Activated CD4-positive, alpha-beta memory T cell treated with anti-CD3 and anti-CD28 coated beads for 36 hours (primary cell): ENCODE results near the gene CEACAM5. TPM values are rescaled to one million over a fixed set of nuclear protein-coding genes. Genes with fewer than 3 reads are reported as not detected.
"Not testable (repeated sequence)": the region's sequence is repeated elsewhere in the genome, so short reads cannot be mapped to it uniquely, and the experiment has no call there.

Experiments
- CTCF ChIA-PET: fragments of 350-600 bp; sonication (Branson Sonifier 250); formaldehyde crosslinking; loops from one replicate; lab custom pipeline; 2021; ENCODE audit warnings: antibody characterized with exemption, inconsistent platforms; lab: Charles Lee
- POLR2A ChIA-PET: fragments of 350-600 bp; sonication (Branson Sonifier 250); formaldehyde crosslinking; loops from one replicate; lab custom pipeline; 2021; ENCODE audit warnings: antibody characterized with exemption; lab: Charles Lee
- DNase-seq: peaks from one replicate; pipeline ENCODE4 v3.0.0-alpha.2; 2020
- H3K27ac Mint-ChIP-seq: one replicate; pipeline ENCODE4 v1.8.0; 2021; ENCODE audit warnings: mixed read lengths
- H3K27me3 Mint-ChIP-seq: one replicate; pipeline ENCODE4 v1.8.0; 2021; ENCODE audit warnings: mixed read lengths
- H3K36me3 Mint-ChIP-seq: one replicate; pipeline ENCODE4 v1.8.0; 2021; ENCODE audit warnings: mixed read lengths
- H3K4me1 Mint-ChIP-seq: one replicate; pipeline ENCODE4 v1.8.0; 2021; ENCODE audit warnings: low read depth, mixed read lengths
- H3K4me3 Mint-ChIP-seq: one replicate; pipeline ENCODE4 v1.8.0; 2021; ENCODE audit warnings: mild to moderate bottlenecking, mixed read lengths
- H3K9me3 Mint-ChIP-seq: one replicate; pipeline ENCODE4 v1.8.0; 2021; ENCODE audit warnings: mixed read lengths
- intact Hi-C: fragments of 100-400 bp; cut with micrococcal nuclease; formaldehyde crosslinking; loops from one replicate; pipeline ENCODE4 v1.15.1; 2023
- total RNA-seq, 2 experiments: library from RNA; stranded (reverse); gene quantifications; one replicate each; pipeline ENCODE4 v1.2.3, GENCODE V29; 2021

CEACAM5 gene
- total RNA-seq, 2 experiments from 2014 or later, result not detected

DNA sequence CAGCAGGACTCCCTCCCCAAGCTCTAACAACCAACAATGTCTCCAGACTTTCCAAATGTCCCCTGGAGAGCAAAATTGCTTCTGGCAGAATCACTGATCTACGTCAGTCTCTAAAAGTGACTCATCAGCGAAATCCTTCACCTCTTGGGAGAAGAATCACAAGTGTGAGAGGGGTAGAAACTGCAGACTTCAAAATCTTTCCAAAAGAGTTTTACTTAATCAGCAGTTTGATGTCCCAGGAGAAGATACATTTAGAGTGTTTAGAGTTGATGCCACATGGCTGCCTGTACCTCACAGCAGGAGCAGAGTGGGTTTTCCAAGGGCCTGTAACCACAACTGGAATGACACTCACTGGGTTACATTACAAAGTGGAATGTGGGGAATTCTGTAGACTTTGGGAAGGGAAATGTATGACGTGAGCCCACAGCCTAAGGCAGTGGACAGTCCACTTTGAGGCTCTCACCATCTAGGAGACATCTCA is 6.2 kb upstream of the CEACAM5 start:
- Mint-ChIP-seq H3K9me3 (no peaks in the 10 kb centered on the region), H3K27me3 (peaks cover 28% of the 10 kb centered on the region), H3K27ac (no peak overlapping the region), H3K4me1 (peaks cover 3% of the 10 kb centered on the region), H3K36me3 (no peaks in the 10 kb centered on the region), H3K4me3 (no peak overlapping the region)
- intact Hi-C loops, result no loop called here
- POLR2A ChIA-PET, result no interaction called here
- CTCF ChIA-PET, result interaction anchor here (0.8 to 2.6 kb wide), 4 partner anchors 10 to 83 kb away, joined by 3 to 10 read pairs (median 8); no protein-coding TSS in a partner anchor
- no peak for DNase-seq

DNA sequence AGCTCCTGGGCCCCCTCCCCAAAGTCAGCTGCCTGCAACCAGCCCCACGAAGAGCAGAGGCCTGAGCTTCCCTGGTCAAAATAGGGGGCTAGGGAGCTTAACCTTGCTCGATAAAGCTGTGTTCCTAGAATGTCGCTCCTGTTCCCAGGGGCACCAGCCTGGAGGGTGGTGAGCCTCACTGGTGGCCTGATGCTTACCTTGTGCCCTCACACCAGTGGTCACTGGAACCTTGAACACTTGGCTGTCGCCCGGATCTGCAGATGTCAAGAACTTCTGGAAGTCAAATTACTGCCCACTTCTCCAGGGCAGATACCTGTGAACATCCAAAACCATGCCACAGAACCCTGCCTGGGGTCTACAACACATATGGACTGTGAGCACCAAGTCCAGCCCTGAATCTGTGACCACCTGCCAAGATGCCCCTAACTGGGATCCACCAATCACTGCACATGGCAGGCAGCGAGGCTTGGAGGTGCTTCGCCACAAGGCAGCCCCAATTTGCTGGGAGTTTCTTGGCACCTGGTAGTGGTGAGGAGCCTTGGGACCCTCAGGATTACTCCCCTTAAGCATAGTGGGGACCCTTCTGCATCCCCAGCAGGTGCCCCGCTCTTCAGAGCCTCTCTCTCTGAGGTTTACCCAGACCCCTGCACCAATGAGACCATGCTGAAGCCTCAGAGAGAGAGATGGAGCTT is 4.7 kb upstream of the CEACAM5 start:
- Mint-ChIP-seq H3K4me3 (no peak overlapping the region), H3K27me3 (peaks cover 25% of the 10 kb centered on the region), H3K36me3 (no peaks in the 10 kb centered on the region), H3K9me3 (no peaks in the 10 kb centered on the region), H3K27ac (no peak overlapping the region), H3K4me1 (peaks cover 3% of the 10 kb centered on the region)
- ChIA-PET CTCF (interaction anchor here (1.4 kb wide), 1 partner anchor 62 kb away, joined by 4 read pairs; no protein-coding TSS in a partner anchor), POLR2A (no interaction called here)
- intact Hi-C loops, result no loop called here
- DNase-seq, result no peak

DNA sequence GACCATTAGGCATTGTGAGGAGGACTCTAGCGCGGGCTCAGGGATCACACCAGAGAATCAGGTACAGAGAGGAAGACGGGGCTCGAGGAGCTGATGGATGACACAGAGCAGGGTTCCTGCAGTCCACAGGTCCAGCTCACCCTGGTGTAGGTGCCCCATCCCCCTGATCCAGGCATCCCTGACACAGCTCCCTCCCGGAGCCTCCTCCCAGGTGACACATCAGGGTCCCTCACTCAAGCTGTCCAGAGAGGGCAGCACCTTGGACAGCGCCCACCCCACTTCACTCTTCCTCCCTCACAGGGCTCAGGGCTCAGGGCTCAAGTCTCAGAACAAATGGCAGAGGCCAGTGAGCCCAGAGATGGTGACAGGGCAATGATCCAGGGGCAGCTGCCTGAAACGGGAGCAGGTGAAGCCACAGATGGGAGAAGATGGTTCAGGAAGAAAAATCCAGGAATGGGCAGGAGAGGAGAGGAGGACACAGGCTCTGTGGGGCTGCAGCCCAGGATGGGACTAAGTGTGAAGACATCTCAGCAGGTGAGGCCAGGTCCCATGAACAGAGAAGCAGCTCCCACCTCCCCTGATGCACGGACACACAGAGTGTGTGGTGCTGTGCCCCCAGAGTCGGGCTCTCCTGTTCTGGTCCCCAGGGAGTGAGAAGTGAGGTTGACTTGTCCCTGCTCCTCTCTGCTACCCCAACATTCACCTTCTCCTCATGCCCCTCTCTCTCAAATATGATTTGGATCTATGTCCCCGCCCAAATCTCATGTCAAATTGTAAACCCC is 2.8 kb upstream of the CEACAM5 start:
- no peaks in the 10 kb centered on the region for H3K36me3 Mint-ChIP-seq
- POLR2A ChIA-PET, result no interaction called here
- peaks cover 32% of the 10 kb centered on the region for H3K27me3 Mint-ChIP-seq
- H3K4me3 Mint-ChIP-seq, result no peak overlapping the region
- H3K27ac Mint-ChIP-seq, result no peak overlapping the region
- intact Hi-C loops, result no loop called here
- CTCF ChIA-PET, result interaction anchor here (1.0 to 3.2 kb wide), 5 partner anchors 23 to 48 kb away, joined by 3 to 72 read pairs (median 14); no protein-coding TSS in a partner anchor
- DNase-seq, result peak; percentile 46
- no peaks in the 10 kb centered on the region for H3K9me3 Mint-ChIP-seq
- peaks cover 3% of the 10 kb centered on the region for H3K4me1 Mint-ChIP-seq

DNA sequence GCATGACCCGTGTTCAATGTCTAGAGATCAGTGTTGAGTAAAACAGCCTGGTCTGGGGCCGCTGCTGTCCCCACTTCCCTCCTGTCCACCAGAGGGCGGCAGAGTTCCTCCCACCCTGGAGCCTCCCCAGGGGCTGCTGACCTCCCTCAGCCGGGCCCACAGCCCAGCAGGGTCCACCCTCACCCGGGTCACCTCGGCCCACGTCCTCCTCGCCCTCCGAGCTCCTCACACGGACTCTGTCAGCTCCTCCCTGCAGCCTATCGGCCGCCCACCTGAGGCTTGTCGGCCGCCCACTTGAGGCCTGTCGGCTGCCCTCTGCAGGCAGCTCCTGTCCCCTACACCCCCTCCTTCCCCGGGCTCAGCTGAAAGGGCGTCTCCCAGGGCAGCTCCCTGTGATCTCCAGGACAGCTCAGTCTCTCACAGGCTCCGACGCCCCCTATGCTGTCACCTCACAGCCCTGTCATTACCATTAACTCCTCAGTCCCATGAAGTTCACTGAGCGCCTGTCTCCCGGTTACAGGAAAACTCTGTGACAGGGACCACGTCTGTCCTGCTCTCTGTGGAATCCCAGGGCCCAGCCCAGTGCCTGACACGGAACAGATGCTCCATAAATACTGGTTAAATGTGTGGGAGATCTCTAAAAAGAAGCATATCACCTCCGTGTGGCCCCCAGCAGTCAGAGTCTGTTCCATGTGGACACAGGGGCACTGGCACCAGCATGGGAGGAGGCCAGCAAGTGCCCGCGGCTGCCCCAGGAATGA is 1.5 kb upstream of the CEACAM5 start:
- ChIA-PET POLR2A (no interaction called here), CTCF (interaction anchor here (0.6 to 3.2 kb wide), 42 partner anchors 9 to 997 kb away, joined by 3 to 72 read pairs (median 4); partner anchors contain the start of gene CEACAM21)
- Mint-ChIP-seq H3K9me3 (no peaks in the 10 kb centered on the region), H3K27me3 (peaks cover 37% of the 10 kb centered on the region), H3K4me1 (peaks cover 3% of the 10 kb centered on the region), H3K36me3 (no peaks in the 10 kb centered on the region), H3K27ac (no peak overlapping the region), H3K4me3 (peak overlapping the region; percentile 40)
- peak; percentile 76 for DNase-seq
- intact Hi-C loops, result loop anchor here (1.0 kb wide), 1 partner anchor 39 kb away; no protein-coding TSS in a partner anchor

DNA sequence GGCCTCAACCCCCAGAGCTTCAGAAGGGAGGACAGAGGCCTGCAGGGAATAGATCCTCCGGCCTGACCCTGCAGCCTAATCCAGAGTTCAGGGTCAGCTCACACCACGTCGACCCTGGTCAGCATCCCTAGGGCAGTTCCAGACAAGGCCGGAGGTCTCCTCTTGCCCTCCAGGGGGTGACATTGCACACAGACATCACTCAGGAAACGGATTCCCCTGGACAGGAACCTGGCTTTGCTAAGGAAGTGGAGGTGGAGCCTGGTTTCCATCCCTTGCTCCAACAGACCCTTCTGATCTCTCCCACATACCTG is 969 bp upstream of the CEACAM5 start:
- Mint-ChIP-seq H3K9me3 (no peaks in the 10 kb centered on the region), H3K27ac (no peak overlapping the region), H3K4me3 (no peak overlapping the region), H3K27me3 (peaks cover 37% of the 10 kb centered on the region), H3K4me1 (peaks cover 3% of the 10 kb centered on the region), H3K36me3 (no peaks in the 10 kb centered on the region)
- ChIA-PET CTCF (interaction anchor here (0.7 to 3.2 kb wide), 36 partner anchors 9 to 136 kb away, joined by 3 to 72 read pairs (median 5); partner anchors contain the start of gene CEACAM21), POLR2A (no interaction called here)
- no peak for DNase-seq
- intact Hi-C loops, result loop anchor here (1.0 kb wide), 1 partner anchor 39 kb away; no protein-coding TSS in a partner anchor

DNA sequence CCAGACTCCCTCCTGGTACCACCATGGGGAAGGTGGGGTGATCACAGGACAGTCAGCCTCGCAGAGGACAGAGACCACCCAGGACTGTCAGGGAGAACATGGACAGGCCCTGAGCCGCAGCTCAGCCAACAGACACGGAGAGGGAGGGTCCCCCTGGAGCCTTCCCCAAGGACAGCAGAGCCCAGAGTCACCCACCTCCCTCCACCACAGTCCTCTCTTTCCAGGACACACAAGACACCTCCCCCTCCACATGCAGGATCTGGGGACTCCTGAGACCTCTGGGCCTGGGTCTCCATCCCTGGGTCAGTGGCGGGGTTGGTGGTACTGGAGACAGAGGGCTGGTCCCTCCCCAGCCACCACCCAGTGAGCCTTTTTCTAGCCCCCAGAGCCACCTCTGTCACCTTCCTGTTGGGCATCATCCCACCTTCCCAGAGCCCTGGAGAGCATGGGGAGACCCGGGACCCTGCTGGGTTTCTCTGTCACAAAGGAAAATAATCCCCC is 505 bp upstream of the CEACAM5 start:
- CTCF ChIA-PET, result interaction anchor here (1.6 to 3.2 kb wide), 7 partner anchors 9 to 67 kb away, joined by 6 to 72 read pairs (median 25); no protein-coding TSS in a partner anchor
- H3K27me3 Mint-ChIP-seq, result peaks cover 37% of the 10 kb centered on the region
- no peak for DNase-seq
- H3K9me3 Mint-ChIP-seq, result no peaks in the 10 kb centered on the region
- H3K27ac Mint-ChIP-seq, result no peak overlapping the region
- intact Hi-C loops, result loop anchor here (1.0 kb wide), 1 partner anchor 38 kb away; no protein-coding TSS in a partner anchor
- no peak overlapping the region for H3K4me3 Mint-ChIP-seq
- H3K36me3 Mint-ChIP-seq, result no peaks in the 10 kb centered on the region
- peaks cover 3% of the 10 kb centered on the region for H3K4me1 Mint-ChIP-seq
- POLR2A ChIA-PET, result no interaction called here

DNA sequence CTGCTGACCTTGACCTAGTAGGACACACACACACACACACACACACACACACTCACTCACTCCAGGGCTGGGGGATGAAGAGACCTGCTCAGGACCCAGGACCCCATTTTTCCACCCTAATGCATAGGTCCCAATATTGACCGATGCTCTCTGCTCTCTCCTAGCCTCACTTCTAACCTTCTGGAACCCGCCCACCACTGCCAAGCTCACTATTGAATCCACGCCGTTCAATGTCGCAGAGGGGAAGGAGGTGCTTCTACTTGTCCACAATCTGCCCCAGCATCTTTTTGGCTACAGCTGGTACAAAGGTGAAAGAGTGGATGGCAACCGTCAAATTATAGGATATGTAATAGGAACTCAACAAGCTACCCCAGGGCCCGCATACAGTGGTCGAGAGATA is 1.1 kb downstream of the CEACAM5 start:
- H3K36me3 Mint-ChIP-seq, H3K9me3 Mint-ChIP-seq, DNase-seq, intact Hi-C loops, H3K4me3 Mint-ChIP-seq, H3K4me1 Mint-ChIP-seq, POLR2A ChIA-PET, H3K27ac Mint-ChIP-seq: not testable (repeated sequence)
- CTCF ChIA-PET, result interaction anchor here (0.9 kb wide), 1 partner anchor 44 kb away, joined by 3 read pairs; no protein-coding TSS in a partner anchor
- peaks cover 46% of the 10 kb centered on the region for H3K27me3 Mint-ChIP-seq

DNA sequence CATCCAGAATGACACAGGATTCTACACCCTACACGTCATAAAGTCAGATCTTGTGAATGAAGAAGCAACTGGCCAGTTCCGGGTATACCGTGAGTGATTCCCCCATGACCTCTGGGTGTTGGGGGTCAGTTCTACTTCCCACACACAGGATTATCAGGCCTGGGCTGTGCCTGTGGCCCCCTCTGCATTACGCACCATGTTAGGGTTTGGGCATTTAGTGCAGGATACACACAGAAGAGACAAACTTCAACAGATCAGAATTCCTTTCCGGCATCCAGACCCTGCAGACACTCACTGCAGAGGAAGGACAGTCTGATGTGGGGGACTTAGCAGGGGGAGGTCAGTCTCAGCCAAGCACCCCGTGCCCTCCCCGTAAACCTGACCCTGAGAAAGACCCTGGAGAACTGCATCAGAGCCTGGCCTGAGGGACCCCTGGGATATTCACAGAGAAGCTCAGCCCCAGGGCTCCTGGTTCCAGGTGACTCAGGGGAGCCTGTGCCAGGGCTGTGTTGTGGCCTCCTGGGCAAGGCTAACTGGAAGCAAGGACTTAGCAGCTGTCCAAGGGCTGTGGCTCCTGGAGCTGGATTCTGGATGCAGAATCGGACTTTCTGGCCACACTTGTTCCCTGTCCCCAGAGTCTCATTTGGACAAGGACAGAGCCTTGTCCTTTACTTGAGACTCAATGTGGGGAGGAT is 1.7 kb downstream of the CEACAM5 start:
- H3K4me1 Mint-ChIP-seq, result peaks cover 3% of the 10 kb centered on the region
- intact Hi-C loops, result no loop called here
- ChIA-PET POLR2A (no interaction called here), CTCF (interaction anchor here (0.9 to 1.2 kb wide), 2 partner anchors 42 to 43 kb away, joined by 3 read pairs; no protein-coding TSS in a partner anchor)
- no peaks in the 10 kb centered on the region for H3K36me3 Mint-ChIP-seq
- no peak overlapping the region for H3K4me3 Mint-ChIP-seq
- H3K27me3 Mint-ChIP-seq, result peaks cover 42% of the 10 kb centered on the region
- no peaks in the 10 kb centered on the region for H3K9me3 Mint-ChIP-seq
- DNase-seq, result no peak
- no peak overlapping the region for H3K27ac Mint-ChIP-seq

DNA sequence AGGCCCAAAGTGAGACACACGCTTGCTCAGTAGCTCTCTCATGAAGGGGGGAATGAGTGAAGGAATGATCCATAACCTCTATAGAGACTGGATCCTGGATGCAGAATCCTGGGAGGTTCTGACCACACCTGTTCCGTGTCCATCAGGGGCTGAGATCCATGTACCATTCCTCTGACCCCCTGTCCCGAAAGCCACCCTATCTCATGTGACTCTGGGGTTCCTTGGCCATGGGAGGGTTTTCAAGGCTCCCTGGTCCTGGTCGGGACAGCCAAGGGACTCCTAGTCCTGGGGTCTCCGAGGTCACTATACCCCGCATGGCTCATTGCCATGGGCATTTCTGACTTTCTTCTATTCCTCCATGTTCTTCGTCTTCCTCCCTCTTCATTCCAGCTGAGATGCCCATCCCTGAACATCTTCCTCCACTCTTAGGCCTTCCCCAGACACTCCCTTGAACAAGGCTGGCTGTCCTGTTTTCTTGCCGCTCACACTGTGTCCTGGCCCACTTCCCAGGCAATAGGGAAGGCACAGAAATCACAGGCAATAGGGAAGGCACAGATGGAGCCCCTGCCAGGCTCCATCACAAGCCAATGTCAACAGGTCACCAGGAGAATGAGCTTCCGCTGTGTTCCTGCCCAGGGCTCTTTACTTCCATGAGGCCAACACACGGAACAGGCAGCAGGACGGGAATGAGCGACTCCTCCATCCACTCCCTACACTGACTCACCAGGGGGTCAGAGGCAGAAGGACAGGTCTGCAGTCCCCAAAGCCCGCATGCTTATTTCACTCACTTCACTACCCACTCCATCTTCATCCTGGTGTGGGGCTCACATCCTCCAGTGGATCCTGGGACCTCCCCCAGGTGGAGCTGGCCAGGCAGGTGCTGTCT is 3.2 kb downstream of the CEACAM5 start:
- POLR2A ChIA-PET, result no interaction called here
- CTCF ChIA-PET, result no interaction called here
- Mint-ChIP-seq H3K9me3 (no peaks in the 10 kb centered on the region), H3K36me3 (no peaks in the 10 kb centered on the region), H3K27me3 (peaks cover 36% of the 10 kb centered on the region), H3K4me1 (no peaks in the 10 kb centered on the region), H3K4me3 (no peak overlapping the region), H3K27ac (no peak overlapping the region)
- intact Hi-C loops, result no loop called here
- no peak for DNase-seq

DNA sequence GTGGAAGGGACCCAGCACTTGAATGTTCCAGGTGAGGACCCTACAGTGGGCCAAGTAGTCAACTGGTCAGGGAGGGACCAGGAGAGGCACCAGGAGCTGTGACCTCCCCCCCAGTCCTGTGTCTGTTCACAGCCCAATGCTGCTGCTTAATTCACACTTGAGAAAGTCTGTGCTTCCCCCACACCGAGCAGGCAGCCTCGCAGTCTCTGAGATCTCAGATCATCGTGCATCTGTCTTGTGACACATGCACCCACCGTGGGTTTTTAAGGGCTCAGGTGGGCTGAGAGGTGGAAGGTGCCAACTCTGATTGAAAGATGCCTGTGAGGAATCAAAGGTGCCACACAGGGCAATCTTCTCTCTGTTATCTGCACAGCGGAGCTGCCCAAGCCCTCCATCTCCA is 6.2 kb downstream of the CEACAM5 start:
- CTCF ChIA-PET, result no interaction called here
- intact Hi-C loops, result no loop called here
- POLR2A ChIA-PET, result no interaction called here

More for the DNA sequence above, 6.2 kb downstream of the CEACAM5 start:
- no peak for DNase-seq
- Mint-ChIP-seq H3K4me1 (no peaks in the 10 kb centered on the region), H3K36me3 (no peaks in the 10 kb centered on the region), H3K9me3 (no peaks in the 10 kb centered on the region), H3K4me3 (no peak overlapping the region), H3K27me3 (peaks cover 45% of the 10 kb centered on the region), H3K27ac (no peak overlapping the region)
